Transverse colon (tissue), 4 donors: Measurements from ENCODE around the gene ZNF652.

Experiments
- CTCF ChIP-seq, 5 experiments: fragments of 200-600 bp in 3 of 5; fragments of 450-650 bp in 2 of 5; sonication (generic) in 3 of 5; IDR thresholded peaks; 1 replicate in 2 of 5; 2 replicates in 3 of 5; pipeline ENCODE4 v1.5.1; 2016 to 2017; ENCODE audit warnings: antibody characterized with exemption in 5 of 5, inconsistent platforms in 3 of 5, mild to moderate bottlenecking in 2 of 5, moderate library complexity in 1 of 5
- EP300 ChIP-seq: sonication (generic); formaldehyde crosslinking; IDR thresholded peaks from one replicate; pipeline ENCODE4 v1.6.1; 2017; ENCODE audit warnings: antibody characterized with exemption, low read depth
- POLR2A ChIP-seq: fragments of 450-650 bp; IDR thresholded peaks from one replicate; pipeline ENCODE4 v1.6.1; 2016; ENCODE audit warnings: antibody characterized with exemption, mild to moderate bottlenecking, moderate library complexity
- POLR2AphosphoS5 ChIP-seq, 3 donors: sonication (generic); formaldehyde crosslinking; IDR thresholded peaks; one replicate each; pipeline ENCODE4 v1.6.1; 2016; ENCODE audit warnings: antibody characterized with exemption in 3 of 3

DNA sequence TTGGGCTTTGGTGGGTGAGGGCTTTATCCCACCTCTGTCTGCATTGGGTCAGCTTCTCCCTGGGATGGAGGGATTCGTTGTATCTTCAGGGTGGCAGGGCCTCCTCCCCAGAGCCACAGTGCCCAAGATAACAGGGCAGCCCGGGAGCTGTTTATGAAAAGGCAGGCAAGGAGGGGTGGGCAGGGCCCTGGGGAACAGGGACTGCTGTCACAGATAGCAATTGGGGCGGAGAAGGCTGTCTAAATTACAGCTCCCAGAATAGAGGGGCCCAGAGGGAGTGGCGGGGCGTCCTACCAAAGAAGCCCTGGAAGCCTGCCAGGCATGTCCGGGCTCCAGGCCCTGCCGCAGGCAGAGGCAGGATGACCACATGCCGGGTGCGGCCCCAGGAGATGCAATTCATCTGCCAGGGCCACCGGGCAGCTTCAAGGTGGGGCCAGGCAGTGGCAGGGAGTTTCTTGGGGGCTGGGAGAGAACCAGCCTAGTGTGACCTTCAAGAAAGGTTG is 112.7 kb downstream of the ZNF652 start:
- TF ChIP-seq CTCF (IDR thresholded peaks at IDR 0.05) (no peak), POLR2A (no peak), POLR2AphosphoS5 (IDR thresholded peaks at IDR 0.05) (no peak), EP300 (no peak)
